OCI-LY3 (cell line): ENCODE data around the gene PLD2.

Experiments used
- EZH2phosphoT487 ChIP-seq: fragments of 200-600 bp; shearing (Covaris generic); IDR thresholded peaks from 2 replicates; pipeline ENCODE4 v1.6.1; 2018; ENCODE audit warnings: antibody characterized with exemption, mixed run types, low read depth
- TF ChIP-seq, protein P1 (sequence below): fragments of 200-600, 300-600 bp; sonication (generic); IDR thresholded peaks from 2 replicates; pipeline ENCODE4 v1.5.1; 2014; ENCODE audit warnings: antibody characterized with exemption, low read length, low read depth

DNA sequence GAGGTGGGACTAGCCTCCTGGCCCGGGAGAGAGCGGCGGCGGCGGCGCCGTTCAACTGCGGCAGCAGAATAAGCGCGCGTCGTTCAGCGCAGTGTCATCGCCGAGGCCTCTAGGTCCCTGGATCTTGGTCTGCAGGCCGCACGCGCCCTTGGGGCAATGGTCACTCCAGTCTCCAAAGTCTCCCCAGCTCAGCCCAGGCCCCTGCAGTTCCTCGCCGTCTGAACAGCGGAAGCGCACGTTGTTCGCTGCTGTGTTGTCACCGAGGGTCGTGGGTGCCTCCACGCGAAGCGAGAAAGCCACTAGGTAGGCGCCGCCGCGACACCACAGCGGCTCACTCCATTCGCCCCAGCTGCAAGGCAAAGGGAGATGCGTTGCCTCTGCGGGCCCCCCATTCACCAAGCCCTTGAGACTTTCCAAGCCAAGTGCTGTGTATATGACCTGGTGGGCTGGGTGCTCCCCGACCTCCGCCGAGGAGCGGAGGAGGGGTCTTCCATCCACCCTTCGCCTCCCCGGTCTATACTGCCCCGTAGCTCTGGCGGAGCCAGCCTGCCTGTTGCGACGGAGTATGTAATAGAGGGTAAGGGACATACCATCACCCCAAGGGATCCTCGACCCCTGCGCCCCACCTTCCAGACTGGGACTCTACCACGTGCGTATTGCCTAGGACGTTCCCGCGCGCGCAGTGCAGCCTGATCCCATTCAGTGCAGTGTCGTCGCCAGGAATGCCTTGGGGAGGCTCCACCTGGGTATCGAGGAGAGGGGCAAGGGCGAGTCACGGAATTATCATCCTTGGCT is 21.4 kb upstream of the PLD2 start:
- TF ChIP-seq, protein P1, sequence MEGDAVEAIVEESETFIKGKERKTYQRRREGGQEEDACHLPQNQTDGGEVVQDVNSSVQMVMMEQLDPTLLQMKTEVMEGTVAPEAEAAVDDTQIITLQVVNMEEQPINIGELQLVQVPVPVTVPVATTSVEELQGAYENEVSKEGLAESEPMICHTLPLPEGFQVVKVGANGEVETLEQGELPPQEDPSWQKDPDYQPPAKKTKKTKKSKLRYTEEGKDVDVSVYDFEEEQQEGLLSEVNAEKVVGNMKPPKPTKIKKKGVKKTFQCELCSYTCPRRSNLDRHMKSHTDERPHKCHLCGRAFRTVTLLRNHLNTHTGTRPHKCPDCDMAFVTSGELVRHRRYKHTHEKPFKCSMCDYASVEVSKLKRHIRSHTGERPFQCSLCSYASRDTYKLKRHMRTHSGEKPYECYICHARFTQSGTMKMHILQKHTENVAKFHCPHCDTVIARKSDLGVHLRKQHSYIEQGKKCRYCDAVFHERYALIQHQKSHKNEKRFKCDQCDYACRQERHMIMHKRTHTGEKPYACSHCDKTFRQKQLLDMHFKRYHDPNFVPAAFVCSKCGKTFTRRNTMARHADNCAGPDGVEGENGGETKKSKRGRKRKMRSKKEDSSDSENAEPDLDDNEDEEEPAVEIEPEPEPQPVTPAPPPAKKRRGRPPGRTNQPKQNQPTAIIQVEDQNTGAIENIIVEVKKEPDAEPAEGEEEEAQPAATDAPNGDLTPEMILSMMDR = no peak
- no peak for TF ChIP-seq EZH2phosphoT487
